Stimulated activated CD4-positive, alpha-beta T cell treated with anti-CD3 and anti-CD28 coated beads, Interleukin-1b, Interleukin-23, amount 100 ng/mL, for 48 hours (primary cell): Measurements from ENCODE around the gene CTRB1.
"Not testable (repeated sequence)": the region's sequence is repeated elsewhere in the genome, so short reads cannot be mapped to it uniquely, and the experiment has no call there.

ENCODE experiments used
- DNase-seq: peaks from one replicate; pipeline ENCODE4 v3.0.0-alpha.2; 2020

The CTRB1 gene

DNA sequence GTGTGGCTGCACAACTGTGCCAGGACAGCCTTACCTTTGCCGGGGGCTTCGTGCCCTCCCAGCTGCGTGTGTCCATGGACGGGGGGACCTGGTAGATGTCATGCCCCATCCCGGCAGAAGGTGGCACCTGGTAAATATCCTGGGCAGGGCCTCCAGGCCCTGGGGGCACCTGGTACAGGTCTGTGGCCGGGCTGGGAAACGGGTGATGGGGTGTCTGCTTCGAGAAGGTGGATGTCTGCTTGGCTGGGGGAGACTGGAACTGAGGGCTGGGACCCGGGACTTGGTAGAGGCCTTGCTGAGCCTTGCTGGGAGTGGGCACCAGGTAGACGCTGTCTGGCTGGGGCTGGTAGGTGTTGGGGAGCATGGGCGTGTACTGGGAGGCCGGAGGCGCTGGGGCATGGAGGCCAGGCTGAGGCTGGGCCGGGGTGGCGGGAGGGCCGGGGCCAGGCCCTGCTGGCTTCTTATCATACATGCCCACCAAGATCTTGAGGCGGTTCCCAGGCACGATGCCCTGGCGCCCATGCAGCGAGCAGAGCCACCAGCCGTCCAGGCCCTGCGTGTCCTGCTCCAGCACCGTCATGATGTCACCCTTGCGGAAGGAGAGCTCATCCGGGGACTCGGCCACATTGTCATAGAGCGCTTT lies 23.8 kb downstream of the CTRB1 start:
- DNase-seq, result not testable (repeated sequence)

DNA sequence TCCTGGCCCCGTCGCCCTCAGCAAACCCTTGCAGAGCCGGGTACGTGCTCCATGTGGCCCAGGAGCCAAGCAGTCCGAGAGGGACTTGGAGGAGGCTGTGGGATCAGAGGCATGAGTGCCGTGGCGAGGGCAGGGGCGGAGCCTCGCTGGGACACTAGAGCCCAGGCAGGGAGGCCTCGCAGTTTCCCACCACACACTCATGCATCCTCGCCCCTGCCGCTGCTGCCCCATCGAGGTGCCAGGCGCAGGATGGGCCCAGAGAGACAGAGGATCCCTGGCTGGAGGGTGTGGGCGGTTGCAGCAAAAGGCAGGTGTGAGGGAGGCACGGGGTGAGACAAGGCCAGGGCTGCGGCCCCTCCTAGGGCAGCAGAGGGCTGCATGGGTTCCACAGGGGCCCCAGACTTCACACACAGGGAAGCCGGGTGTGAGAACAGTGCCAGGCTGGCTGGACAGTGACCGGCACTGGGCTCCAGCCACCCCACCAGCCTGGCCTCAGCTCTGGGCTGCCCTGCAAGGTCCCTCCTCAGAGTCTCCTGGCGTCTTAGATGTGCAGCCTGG lies 25.0 kb downstream of the CTRB1 start:
- no peak for DNase-seq

DNA sequence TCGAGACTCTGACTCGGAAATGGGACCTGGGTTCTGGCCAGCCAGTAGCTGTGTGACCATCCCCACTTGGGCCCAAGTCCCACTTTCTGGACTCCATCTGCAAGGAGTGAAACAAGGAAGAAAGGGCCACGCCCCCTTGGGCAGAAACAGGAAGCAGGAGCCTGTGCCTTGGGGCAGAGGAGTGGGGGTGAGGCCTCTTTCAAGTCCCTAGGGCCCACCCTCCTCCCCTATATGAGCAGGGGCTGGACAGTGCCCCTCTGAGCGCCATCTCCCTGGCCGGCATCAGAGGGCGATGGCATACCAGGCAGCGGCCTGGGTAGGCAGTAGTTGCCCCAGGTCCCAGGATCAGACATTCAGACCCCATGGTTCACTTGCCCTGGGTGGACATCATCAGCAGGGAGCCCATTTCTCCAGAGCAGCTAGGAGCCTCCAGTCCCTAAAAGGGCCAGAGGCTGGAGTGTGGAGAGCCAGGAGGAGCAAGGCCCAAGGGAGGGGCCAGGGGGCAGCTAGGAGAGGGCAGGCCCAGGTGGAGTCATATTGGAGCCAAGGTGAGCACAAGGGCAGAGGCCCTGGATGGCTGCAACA lies 25.5 kb downstream of the CTRB1 start:
- no peak for DNase-seq

DNA sequence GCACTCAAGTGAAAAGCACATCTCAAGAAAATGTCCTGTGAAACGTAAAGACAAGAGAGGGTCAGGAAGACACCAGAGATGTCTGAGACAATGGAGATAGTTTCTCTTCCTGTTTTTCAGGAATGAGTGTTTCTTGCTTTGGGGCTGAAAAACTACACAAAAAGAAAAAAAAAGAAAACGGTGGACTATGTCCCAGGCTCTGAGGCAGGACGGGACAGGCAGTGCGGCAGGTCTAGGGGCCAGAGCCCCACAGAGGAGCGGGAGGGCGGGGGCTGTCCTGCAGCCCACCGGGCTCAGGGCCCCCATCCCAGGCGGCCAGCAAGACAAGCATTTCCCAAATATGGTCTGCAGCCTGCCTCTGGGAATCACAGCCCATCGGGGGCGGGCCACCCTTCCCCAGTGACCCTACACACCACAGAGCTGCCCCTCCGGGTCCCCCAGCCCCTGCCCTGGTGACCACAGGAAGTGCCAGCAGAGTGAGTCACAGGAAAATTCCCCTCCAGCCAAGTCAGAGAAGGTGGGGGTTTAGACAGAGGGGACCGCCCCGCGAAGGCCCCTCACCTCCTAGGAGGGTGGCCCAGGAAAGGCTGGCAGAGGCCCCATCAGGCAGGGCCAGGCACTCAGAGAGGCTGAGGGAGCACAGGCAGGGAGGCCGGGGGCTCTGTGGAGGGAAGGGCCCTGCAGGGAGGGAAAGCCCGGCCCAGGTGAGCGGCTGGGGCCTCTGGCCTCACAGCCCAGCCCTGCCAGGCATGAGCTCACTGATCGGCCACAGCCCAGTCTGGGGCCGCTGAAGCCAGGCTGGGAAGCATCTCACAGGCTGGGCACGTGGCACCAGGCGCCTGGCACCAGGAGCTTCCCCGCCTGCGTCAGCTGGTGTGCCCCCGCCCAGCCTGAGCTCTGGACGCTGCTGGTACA lies 26.3 kb downstream of the CTRB1 start:
- no peak for DNase-seq

DNA sequence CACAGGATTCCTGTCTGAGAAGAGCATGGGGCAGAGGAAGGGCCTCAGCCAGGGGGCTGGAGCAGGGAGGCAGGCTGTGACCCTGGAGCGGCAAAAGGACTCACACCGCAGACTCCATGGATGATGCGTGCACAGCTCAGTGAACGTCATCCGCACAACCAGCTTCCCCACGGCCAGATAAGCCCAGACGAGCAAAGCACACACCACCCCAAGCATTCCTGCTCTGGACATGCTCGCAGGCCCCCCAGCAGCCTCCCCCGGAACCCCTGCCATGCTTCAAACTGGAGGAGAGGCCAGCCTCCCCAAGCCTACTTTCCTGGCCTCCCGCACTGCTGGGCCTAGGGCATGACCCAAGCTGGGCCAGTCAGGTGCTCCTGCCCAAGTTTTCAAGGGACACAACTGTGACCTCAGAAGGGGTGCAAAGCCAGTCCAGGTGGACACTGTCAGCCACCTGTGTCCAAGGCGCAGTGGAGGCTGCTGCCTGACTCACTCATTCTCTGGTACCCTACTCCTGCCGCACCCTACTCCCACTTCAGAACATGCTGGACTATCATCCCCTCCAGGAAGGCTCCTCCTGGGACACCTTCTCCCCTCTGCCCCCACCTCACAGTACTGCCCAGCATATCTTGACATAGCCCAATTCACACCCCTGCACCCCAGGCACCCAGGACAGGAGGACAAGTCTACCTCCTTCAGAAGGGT lies 27.9 kb downstream of the CTRB1 start:
- DNase-seq, result no peak

DNA sequence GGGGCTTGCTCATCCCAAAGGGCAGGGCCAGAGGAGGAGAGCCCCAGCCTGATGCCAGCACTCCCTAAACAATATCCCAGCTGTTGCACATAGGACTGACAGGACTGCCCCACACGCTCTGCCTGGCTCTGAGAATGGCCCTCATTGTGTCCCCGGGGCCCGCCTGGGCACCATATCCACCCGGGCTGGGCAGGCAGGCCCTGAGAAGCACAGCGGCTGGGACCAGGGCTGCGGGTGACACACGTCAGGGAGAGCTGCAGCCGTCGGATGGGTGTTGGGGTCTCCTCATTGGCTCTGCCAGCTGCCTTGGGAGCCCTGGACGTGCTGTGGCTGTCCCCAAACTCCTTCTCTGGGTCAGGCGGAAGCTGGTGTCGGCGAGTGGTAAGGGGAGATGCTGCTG lies 28.5 kb downstream of the CTRB1 start:
- DNase-seq, result no peak

DNA sequence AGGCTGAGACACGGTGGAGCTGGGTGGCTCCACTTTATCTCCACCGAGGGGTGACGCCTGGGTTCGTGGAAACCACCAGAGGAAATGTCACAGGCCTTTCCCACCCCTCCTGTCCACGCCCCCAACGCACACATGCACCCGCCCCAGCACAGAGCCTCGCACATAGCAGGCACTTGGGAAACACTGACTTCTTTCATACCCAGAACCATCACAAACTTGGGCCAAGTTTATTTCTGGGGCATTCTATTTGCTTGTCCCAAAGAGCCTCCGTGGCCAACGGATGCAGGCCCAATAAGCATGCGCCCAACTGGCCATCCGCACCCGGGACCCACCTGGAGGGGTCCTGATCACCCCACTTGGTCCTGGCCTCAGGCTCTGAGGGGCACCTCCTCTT lies 29.4 kb downstream of the CTRB1 start:
- DNase-seq, result no peak

DNA sequence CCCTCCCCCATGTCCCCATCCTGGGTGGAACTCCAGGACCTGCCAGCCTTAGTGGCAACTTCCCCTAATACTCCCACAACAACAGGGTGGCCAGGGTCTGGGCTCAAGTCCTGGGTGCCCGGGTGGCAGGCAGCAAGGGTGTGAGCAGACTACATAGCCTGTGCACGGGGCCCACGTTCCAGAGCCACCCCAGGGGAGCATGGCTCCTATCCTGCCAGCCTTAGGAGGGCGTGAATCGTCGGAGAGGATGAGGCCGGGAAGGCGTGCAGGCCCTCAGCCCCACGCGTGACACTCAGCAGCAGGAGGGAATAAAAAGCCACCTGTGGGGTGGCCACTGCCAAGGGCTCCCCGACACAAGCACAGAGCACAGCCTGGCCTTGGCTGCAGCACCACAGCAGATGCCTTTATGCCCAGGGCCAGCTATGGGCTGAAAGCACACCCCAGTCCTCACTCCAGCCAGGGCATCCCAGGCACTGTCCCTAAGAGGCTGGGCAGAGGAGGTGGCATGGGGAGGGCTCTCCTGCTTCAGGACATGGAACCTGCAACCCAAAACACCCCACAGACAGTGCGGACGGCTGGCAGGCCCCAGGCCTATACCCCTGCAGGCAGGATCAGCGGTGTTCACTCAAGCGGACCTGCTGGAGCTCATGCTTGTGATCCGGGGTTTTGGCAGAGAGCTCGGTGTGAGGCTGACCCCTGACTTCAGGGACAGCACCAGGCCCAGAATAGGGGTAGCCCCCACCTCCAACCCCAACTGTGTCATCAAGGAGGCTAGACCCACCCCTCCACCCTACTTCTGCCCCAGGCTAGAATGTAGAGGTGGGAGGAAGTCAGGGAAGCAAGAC lies 30.0 kb downstream of the CTRB1 start:
- DNase-seq, result no peak

DNA sequence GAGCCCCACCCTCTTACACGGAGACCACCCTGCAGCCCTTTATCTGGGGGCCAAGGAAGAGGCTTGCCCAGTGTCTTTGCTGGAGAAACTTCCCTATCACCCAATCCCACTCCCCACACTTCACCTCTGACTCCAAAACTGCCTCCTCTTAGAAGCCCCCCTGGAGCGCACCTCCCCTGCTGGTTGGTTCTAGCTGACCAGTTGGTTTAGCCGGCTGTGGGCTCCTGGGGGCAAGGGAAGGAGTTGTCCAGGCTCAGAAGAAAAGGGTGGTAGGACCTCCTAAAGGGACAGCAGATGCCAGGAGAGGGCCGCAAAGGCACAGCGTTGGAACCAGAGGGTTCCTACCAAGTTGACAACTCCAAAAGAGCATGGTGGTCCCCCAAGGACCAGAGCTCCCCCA lies 30.7 kb downstream of the CTRB1 start:
- no peak for DNase-seq

DNA sequence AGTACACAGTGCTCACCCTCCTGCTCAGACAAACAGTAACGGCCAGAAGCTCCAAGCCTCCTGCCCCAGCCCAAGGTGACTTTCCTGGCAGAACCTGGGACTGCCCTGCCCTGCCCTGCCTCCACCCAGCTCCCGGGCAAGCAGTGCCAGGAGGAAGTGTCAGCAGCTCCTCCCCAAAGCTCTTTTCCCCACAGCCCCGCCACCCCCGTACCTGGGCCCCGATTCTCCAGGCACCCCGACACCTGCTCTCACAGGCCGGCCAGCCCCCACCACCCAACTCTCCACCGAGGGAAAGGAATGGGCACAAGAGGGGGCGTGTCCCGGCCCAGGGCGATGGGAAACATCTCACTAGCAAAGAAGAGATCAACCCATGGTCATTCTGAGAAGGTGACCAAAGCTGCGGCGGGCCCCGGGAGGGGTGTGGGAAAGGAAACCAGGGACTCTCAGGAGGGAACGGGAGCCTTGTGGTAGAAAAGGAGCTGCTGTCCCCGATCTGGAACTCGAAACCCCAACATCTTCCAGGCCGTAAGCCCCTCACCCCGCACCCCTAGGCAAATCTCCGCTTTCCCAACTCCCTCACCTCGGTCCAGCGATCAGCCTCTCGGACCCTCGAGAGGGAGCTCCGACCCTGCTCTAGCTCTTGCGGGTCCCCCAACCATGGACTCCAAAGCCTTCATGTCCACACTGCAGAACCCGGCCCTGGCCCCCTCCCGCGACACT lies 31.5 kb downstream of the CTRB1 start:
- no peak for DNase-seq

DNA sequence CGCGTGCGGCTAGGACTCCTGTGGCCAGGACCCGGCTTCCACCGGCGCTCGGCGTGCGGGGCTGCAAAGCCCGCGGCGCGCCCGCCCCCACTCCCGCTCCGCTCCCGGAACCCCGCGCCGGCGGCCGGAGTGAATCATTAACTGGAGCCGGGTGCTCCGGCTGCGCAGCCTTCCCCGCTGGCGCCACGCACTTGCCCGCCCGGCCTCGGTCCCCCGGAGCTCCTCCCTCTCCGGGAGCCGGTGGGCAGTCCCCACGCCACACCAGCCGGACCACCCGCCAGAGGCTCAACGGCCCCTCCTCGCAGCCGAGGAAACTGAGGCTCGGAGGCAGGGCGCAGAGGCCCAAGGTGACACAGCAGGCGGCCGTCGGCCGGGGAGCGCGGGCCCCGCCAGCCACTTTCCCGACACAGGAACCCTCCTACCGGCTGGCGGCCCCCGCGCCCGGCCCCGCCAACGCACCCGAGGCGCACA lies 32.1 kb downstream of the CTRB1 start:
- DNase-seq, result no peak

DNA sequence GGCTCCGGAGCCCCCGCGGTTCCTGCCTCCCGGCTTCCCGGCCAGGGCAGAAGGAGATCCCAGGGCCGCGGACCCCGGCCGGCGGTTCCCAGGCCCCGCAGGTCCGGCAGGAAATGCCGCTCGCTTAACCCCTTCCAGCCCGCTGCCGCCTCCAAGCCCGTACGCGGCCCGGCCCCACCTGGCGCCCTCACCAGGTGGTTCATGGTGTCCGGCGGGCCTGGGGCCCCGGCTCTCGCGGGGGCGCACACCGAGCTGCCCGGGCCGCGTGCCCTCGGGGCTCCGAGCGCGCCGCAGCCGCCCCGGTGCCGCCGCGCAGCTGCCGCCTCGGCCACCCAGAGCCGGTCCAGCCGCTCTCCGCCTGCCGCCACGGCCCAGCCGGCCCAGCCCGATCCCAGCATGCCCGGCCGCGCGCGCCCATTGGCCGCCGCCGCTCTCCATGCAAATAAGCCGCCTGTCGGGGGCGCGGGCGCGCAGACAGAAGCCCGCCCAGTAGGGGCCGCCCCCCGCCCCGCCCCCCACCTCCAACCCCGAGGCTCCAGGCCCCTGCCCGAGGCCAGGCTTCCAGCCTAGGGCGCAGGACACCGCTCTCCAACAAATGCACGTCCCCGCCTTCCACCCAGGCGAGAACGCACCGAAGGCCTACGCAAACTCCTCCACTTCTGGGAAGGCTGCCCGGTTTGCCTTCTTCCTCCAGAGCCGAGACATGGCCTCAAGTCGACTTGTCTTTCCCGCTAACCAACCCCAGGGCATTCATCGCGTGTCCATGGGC lies 32.7 kb downstream of the CTRB1 start, which contains the start of gene BCAR1:
Gene BCAR1 (minus strand): TSS at position 345 of the 769 bp plus-strand sequence. CDS start 142 bp downstream, at position 203.
- no peak for DNase-seq

DNA sequence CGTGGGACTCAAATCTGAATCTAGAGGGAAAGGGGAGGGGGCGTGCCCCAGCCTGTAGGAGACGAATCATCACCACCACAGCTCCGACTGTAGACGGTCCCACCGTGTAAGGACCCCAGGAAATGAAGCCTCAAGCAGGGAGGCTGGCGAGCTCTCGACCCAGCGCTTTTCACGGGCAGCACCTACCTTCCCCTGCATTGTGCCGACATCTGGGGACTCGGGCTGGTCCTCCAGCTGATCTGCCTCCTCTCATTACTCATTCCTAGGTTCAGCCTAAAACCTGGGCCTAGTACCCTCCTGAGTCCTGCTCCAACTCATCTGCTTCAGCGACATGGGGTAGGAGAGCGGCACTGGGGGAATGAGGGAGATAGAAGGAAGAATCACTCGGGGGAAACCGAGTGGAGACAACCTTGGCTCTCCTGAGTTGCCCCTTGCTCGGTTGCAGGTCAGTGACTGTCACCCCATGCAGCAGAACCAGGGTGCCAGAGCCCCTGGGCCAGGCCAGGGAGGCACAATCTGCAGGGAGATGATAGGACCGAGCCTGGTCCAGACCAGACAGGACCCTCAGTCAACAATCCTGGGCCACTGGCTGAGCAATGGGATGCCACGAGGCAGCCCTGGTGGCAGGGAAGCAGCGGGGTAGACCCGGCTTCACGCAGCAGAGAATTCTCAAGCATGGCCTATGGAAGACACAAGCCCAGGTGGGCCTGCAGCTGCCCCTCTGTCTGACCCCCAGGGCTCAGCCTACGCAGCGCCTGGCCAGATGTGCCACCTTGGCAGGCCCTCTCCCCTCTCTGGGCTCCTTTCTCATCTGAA lies 33.5 kb downstream of the CTRB1 start:
- DNase-seq, result no peak

DNA sequence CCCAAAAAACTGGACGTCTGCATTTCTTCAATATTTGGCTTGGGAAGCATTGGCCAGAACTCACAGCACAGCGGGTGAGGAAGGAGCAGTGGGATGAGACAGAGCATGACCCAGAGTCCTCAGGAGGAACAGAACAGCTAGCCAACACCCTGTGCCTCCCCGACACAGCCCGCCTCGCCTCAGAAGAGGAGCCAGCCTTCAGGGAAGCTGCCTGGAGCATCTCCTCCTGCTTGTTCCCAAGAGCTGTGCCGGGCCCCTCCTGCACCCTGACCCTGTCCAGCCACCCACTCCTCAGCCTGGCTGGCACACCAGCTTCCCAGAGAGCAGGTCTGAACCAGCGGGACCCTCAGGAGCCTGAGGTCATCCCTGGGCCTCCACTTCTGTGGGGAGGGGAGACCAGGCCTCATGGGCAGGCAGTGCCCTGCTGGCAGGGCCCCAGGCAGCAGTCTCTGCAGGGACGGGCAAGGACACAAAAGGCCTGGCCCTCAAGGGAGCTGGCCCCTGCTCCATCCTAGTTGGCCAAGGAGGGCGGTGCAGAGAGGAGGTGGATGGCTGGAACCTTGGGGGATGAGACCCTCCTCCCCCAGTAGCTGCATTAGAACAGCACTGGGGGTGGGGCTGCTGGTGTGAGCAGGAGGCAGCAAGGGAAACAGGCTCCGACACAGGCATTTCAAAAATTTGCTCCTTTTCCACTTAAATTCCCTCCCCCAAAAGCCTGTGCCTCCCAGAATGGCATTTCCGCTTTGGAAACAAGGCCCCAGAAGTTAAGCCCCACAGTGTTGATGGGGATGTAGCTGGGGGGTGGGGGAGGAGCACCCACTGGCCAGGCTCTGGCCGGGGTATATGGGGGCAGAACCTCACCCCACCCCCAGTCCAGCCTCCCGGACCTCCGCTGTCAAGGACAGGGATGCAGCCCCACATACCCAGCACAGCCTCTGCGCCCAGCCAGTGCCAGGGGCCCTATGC lies 34.4 kb downstream of the CTRB1 start:
- DNase-seq, result no peak

DNA sequence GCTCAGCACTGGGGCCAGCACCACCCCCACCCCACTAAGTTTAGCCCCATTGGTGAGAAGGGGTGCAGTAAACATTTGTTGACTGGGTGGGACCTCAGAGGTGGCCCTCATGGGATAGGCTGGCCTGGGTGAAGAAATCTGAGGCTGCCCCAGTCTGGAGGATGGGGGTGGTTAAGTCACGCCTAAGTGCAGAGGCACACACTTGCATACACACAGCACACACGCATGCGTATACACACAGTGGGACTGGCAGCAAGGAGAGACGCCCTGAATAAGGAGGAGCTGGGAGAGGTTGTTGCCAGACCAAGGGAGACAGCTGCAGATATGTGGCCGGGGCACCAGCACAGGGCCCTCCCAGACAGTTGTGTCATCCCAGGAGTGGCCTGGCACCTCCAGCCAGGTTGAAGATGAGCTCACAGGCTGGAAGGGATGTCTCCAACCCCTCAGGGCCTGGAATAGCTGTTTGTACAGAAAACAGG lies 35.6 kb downstream of the CTRB1 start:
- DNase-seq, result no peak

DNA sequence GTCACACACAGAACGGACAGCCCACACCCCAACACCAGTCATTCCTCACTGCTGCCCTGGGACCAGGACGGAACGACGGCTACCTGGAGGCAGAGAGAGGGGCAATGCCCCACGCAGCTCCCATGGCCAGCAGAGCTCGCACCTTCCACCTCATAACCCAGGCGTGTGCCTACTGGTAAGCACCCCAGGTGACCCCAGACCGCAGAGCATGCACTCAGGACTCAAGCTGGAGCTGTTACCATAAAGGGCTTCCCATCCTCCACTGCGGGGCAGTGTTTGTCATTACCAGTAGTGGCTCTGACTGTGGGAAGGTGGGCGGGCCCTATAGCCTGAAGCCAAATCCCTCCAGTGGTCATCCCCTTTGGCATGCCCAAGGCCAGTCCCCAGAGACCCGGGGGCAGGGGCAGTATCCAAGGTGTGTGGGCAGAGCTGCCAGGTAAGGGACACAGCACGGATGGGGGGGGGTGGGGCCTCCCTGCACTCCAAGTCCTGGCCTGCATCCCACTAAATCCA lies 37.3 kb downstream of the CTRB1 start:
- DNase-seq, result no peak

DNA sequence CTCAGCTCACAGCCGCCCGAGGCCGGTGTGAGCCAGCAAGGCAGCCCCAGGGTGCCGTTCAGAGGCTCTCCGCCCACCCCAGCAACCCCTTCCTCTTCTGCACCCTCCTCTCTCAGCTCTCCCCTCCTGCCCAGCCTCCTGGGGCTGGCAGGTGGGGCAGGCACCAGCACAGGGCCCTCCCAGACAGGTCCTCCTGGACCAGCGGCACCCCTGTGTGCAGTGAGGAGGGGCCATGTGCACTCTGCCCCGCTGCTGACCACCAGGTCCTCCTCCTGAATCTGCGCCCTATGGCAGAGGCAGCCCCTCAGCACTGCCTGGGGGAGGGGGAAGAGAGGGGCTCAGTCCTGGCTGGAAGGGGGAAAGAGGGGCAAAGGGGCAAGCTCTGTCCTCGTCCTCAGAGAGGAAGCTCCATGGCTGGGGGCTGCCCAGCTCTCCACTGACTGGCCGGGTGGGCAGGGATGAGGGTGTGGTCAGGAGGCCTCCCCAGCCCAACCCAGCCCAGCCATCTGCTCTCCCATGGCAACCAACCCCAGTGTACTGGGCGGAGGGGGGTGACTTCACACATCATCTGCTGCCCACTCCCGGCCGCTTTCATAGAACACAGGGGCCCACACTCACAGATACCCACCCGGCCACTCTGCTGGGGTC lies 38.0 kb downstream of the CTRB1 start:
- DNase-seq, result no peak
